ENCODE measurements around the gene AGPAT4.

Gene AGPAT4

GRCh38 chr6:161166176-161166575 is 107.7 kb downstream of the AGPAT4 start:
- DNase-seq (ENCODE audit: low spot score): no peak

GRCh38 chr6:161164182-161164625 is 109.7 kb downstream of the AGPAT4 start:
- DNase-seq (ENCODE audit: low spot score): no peak

GRCh38 chr6:161163466-161164181 is 110.2 kb downstream of the AGPAT4 start:
- no peak for DNase-seq (ENCODE audit: low spot score)

- no peak for DNase-seq (ENCODE audit: low spot score)
Observed at GRCh38 chr6:161162722-161163121, 111.1 kb downstream of the AGPAT4 start.

- DNase-seq (ENCODE audit: low spot score): no peak
Observed at GRCh38 chr6:161161889-161162624, 111.8 kb downstream of the AGPAT4 start.

- no peak for DNase-seq (ENCODE audit: low spot score)
Observed at GRCh38 chr6:161161121-161161520, 112.7 kb downstream of the AGPAT4 start.

- no peak for DNase-seq (ENCODE audit: low spot score)
Observed at GRCh38 chr6:161154796-161155335, 119.0 kb downstream of the AGPAT4 start.

- no peak for DNase-seq (ENCODE audit: low spot score)
Observed at GRCh38 chr6:161153725-161154124, 120.1 kb downstream of the AGPAT4 start.

GRCh38 chr6:161152907-161153662 is 120.8 kb downstream of the AGPAT4 start:
- DNase-seq (ENCODE audit: low spot score): no peak

GRCh38 chr6:161152527-161152862 is 121.4 kb downstream of the AGPAT4 start:
- no peak for DNase-seq (ENCODE audit: low spot score)

- no peak for DNase-seq (ENCODE audit: low spot score)
Observed at GRCh38 chr6:161151660-161152526, 122.0 kb downstream of the AGPAT4 start.

GRCh38 chr6:161151059-161151645 is 122.7 kb downstream of the AGPAT4 start:
- DNase-seq (ENCODE audit: low spot score): peak; percentile 49

GRCh38 chr6:161150566-161150965 is 123.3 kb downstream of the AGPAT4 start:
- DNase-seq (ENCODE audit: low spot score): no peak

- DNase-seq (ENCODE audit: low spot score): no peak
Observed at GRCh38 chr6:161150136-161150535, 123.7 kb downstream of the AGPAT4 start.

- no peak for DNase-seq (ENCODE audit: low spot score)
Observed at GRCh38 chr6:161143663-161144430, 130.0 kb downstream of the AGPAT4 start.

GRCh38 chr6:161142957-161143296 is 130.9 kb downstream of the AGPAT4 start:
- no peak for DNase-seq (ENCODE audit: low spot score)

GRCh38 chr6:161141173-161141572 is 132.7 kb downstream of the AGPAT4 start:
- no peak for DNase-seq (ENCODE audit: low spot score)

- no peak for DNase-seq (ENCODE audit: low spot score)
Observed at GRCh38 chr6:161140554-161140875, 133.3 kb downstream of the AGPAT4 start.

GRCh38 chr6:161139766-161140553 is 133.9 kb downstream of the AGPAT4 start:
- DNase-seq (ENCODE audit: low spot score): no peak

GRCh38 chr6:161139304-161139765 is 134.5 kb downstream of the AGPAT4 start:
- DNase-seq (ENCODE audit: low spot score): no peak

All from Ammon's horn (tissue), 1 donor.